OCI-LY1 (cell line): ENCODE results near the gene RNF125.

Experiments used
- CTCF ChIP-seq: fragments of 200-600 bp; sonication (generic), shearing (Covaris generic); IDR thresholded peaks from 2 replicates; pipeline ENCODE4 v1.5.1; 2017; ENCODE audit warnings: mild to moderate bottlenecking, antibody characterized with exemption, low read length, moderate library complexity, mixed read lengths
- EZH2 ChIP-seq: fragments of 200-600 bp; sonication (generic), shearing (Covaris generic); IDR thresholded peaks from 2 replicates; pipeline ENCODE4 v1.8.0; 2017; ENCODE audit warnings: borderline replicate concordance, mixed run types, mild to moderate bottlenecking, antibody characterized with exemption, low read length, moderate library complexity, mixed read lengths

- no peak for TF ChIP-seq CTCF
- no peak for TF ChIP-seq EZH2
Measured at GRCh38 chr18:32056613-32057358, 38.2 kb downstream of the RNF125 start.
